Measurements from ENCODE around the gene PRMT9. TPM values are rescaled to one million over a fixed set of nuclear protein-coding genes. Genes with fewer than 3 reads are reported as not detected.

PRMT9 gene
- total and polyA plus RNA-seq, 12 donors, result 3.0 to 7.3 (median 6.5) TPM

DNA sequence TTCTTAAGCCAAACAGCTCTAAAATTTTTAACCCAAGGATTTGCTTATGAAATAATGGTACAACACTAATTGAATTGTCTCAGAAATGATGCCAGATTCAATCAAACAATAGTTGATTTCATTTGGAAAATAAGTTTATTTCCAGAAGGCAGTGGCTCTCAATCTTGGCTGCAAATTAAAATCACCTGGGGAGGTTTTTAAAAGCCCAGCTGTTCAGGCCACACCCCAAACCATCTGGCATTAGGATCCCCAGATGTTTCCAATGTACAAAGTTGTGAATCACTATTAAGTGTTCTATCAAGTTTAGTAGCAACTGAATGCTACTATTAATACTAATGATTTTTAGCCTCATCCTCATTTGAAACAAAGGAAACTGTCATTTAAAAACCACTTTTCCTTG is 44.6 kb downstream of the PRMT9 start:
- TF ChIP-seq, protein P1, sequence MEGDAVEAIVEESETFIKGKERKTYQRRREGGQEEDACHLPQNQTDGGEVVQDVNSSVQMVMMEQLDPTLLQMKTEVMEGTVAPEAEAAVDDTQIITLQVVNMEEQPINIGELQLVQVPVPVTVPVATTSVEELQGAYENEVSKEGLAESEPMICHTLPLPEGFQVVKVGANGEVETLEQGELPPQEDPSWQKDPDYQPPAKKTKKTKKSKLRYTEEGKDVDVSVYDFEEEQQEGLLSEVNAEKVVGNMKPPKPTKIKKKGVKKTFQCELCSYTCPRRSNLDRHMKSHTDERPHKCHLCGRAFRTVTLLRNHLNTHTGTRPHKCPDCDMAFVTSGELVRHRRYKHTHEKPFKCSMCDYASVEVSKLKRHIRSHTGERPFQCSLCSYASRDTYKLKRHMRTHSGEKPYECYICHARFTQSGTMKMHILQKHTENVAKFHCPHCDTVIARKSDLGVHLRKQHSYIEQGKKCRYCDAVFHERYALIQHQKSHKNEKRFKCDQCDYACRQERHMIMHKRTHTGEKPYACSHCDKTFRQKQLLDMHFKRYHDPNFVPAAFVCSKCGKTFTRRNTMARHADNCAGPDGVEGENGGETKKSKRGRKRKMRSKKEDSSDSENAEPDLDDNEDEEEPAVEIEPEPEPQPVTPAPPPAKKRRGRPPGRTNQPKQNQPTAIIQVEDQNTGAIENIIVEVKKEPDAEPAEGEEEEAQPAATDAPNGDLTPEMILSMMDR (IDR thresholded peaks at IDR 0.05), result no peak
- ATAC-seq (no peak), DNase-seq (no peak)
- intact Hi-C loops (cut with DNase I), result no loop called here
- Histone ChIP-seq H3K27ac (no peak overlapping the region), H3K27me3 (no peaks in the 10 kb centered on the region), H3K4me3 (no peak overlapping the region), H3K36me3 (peaks cover 0 to 79% (median 30%) of the 10 kb centered on the region in 9 donors), H3K4me1 (peaks cover 0 to 11% (median 0%) of the 10 kb centered on the region in 9 donors), H3K9me3 (peaks cover 0 to 8% (median 0%) of the 10 kb centered on the region in 11 donors)

DNA sequence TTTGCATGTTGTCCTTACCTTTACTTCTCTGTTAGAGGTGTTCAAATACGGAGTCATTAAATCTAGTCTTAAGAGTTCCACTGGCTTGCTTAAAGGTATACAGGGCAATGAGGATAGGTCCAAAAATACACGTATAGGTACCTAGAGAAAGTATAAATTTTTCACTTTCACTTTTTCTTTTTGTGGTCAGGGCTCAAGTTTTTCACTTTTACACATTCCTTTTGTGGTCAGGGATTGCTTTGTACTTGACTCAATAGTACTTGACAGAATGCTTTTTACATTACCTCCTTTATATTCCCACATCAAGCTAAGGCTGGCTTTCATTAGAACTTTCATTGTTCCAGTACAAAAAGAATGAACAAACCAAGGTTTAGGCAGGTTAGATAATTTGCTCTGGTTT is 45.0 kb downstream of the PRMT9 start:
- DNase-seq (no peak), ATAC-seq (no peak)
- intact Hi-C loops (cut with DNase I), result no loop called here
- no peak overlapping the region for H3K4me3 ChIP-seq
- WGBS, 2 donors, result 83% methylated on average over 2 of the region's 2 CpGs
- H3K9me3 ChIP-seq, result peaks cover 0 to 8% (median 0%) of the 10 kb centered on the region in 11 donors
- H3K4me1 ChIP-seq, result peaks cover 0 to 7% (median 0%) of the 10 kb centered on the region in 9 donors
- H3K27ac ChIP-seq, result no peak overlapping the region
- H3K36me3 ChIP-seq, result peaks cover 0 to 84% (median 35%) of the 10 kb centered on the region in 9 donors
- TF ChIP-seq, protein P1 (IDR thresholded peaks at IDR 0.05), result no peak
- H3K27me3 ChIP-seq, result no peaks in the 10 kb centered on the region

DNA sequence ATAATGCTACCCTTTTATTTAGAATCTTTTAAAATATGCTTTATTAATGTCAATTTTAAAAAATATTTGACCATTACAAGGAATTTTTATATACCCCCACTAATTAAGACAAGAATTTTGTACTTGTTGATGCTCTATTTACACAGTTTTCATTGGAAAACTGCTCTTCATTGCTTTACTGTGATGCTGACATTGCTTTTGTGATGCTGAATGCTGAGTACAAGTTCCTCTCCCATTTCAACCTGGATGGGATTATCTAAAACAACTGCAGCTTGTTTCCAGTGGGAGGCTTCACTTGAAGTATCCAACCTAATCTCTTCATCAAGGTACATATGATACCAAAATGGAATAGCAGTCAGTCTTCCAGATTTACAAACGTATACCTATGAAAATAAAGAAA is 45.6 kb downstream of the PRMT9 start:
- intact Hi-C loops (cut with DNase I), result no loop called here
- Histone ChIP-seq H3K36me3 (peaks cover 0 to 85% (median 38%) of the 10 kb centered on the region in 9 donors), H3K9me3 (peaks cover 0 to 8% (median 0%) of the 10 kb centered on the region in 11 donors), H3K27ac (no peak overlapping the region), H3K27me3 (no peaks in the 10 kb centered on the region), H3K4me3 (no peak overlapping the region), H3K4me1 (peaks cover 0 to 7% (median 0%) of the 10 kb centered on the region in 9 donors)
- TF ChIP-seq, protein P1 (IDR thresholded peaks at IDR 0.05), result no peak
- WGBS, 2 donors, result 73 to 78% methylated on average over 1 of the region's 1 CpG
- DNase-seq, result no peak
- ATAC-seq, result no peak

DNA sequence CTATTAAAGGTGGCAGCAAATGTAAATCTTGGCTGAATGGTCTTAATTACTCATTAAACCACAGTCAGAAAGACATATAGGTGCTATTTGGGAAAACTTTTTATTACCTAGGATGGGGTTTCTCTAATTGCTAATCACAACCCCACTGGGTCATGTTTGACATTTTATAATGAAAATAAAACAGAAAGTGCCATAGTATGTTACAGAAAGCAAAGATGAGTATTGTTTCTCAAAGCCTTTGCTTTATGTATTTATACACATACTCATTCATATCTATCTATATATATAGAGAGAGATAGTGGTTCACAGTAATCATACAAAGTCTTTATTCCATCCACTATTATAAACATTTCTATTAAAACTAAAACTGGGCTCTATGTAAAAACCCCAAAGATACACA is 48.6 kb downstream of the PRMT9 start:
- no peak overlapping the region for H3K4me3 ChIP-seq
- peaks cover 0 to 7% (median 0%) of the 10 kb centered on the region in 9 donors for H3K4me1 ChIP-seq
- no peak overlapping the region for H3K27ac ChIP-seq
- ATAC-seq (no peak), DNase-seq (no peak)
- TF ChIP-seq, protein P1 (IDR thresholded peaks at IDR 0.05), result no peak
- intact Hi-C loops (cut with DNase I), result no loop called here
- peaks cover 0 to 8% (median 0%) of the 10 kb centered on the region in 11 donors for H3K9me3 ChIP-seq
- H3K36me3 ChIP-seq, result peaks cover 0 to 87% (median 51%) of the 10 kb centered on the region in 9 donors
- H3K27me3 ChIP-seq, result no peaks in the 10 kb centered on the region

Measured in heart right ventricle (tissue), 16 donors.